NCI-H2171 (cell line): Measurements from ENCODE around the gene VEZT.
A peak's percentile ranks its signal among the peaks of the same experiment; 100 is the strongest.

ENCODE experiments used
- DNase-seq: peaks from one replicate; lab custom pipeline; 2025; lab: John Stamatoyannopoulos, UW

Gene VEZT

GRCh38 chr12:95200128-95200894 is 17.3 kb upstream of the VEZT start:
- DNase-seq, result no peak

GRCh38 chr12:95201056-95201670 is 16.4 kb upstream of the VEZT start:
- DNase-seq, result no peak

GRCh38 chr12:95202691-95203486 is 14.7 kb upstream of the VEZT start:
- no peak for DNase-seq

GRCh38 chr12:95203487-95204030 is 14.0 kb upstream of the VEZT start:
- DNase-seq, result no peak

- no peak for DNase-seq
Measured at GRCh38 chr12:95204141-95204866, 13.3 kb upstream of the VEZT start.

GRCh38 chr12:95205016-95205624 is 12.5 kb upstream of the VEZT start:
- DNase-seq, result no peak

- DNase-seq, result no peak
Measured at GRCh38 chr12:95205685-95206084, 11.9 kb upstream of the VEZT start.

GRCh38 chr12:95206916-95207315 is 10.7 kb upstream of the VEZT start:
- no peak for DNase-seq

GRCh38 chr12:95207407-95207806 is 10.2 kb upstream of the VEZT start:
- no peak for DNase-seq

GRCh38 chr12:95208678-95209077 is 8.9 kb upstream of the VEZT start:
- peak; percentile 76 for DNase-seq

GRCh38 chr12:95212586-95212985 is 5.0 kb upstream of the VEZT start:
- no peak for DNase-seq

GRCh38 chr12:95213119-95213518 is 4.5 kb upstream of the VEZT start:
- no peak for DNase-seq

GRCh38 chr12:95213928-95214327 is 3.7 kb upstream of the VEZT start:
- no peak for DNase-seq

- DNase-seq, result no peak
Measured at GRCh38 chr12:95214466-95214865, 3.1 kb upstream of the VEZT start.

- DNase-seq, result no peak
Measured at GRCh38 chr12:95215949-95216348, 1.7 kb upstream of the VEZT start.

GRCh38 chr12:95216711-95217376 is 763 bp upstream of the VEZT start:
- peak; percentile 42 for DNase-seq

- peak; percentile 84 for DNase-seq
Measured at GRCh38 chr12:95218150-95219133, 835 bp downstream of the VEZT start.

- DNase-seq, result no peak
Measured at GRCh38 chr12:95220190-95220589, 2.6 kb downstream of the VEZT start.

- DNase-seq, result no peak
Measured at GRCh38 chr12:95220726-95221125, 3.1 kb downstream of the VEZT start.
